Activated T-helper 1 cell treated with anti-CD3 and anti-CD28 coated beads, Interleukin-12 subunit alpha, Interleukin-12 subunit beta, Interleukin-2, Interleukin-4 antibody, amounts not matched to agents 30 ng/mL and 10 ng/mL and 1 ng/mL, durations not matched to agents 14 hours and 24 hours and 36 hours (primary cell): ENCODE measurements around the gene KRTAP10-10. TPM values are rescaled to one million over a fixed set of nuclear protein-coding genes. Genes with fewer than 3 reads are reported as not detected.
A peak's percentile ranks its signal among the peaks of the same experiment; 100 is the strongest.

Experiments
- DNase-seq: peaks from one replicate; pipeline ENCODE4 v3.0.0; 2021; ENCODE audit warnings: low spot score
- H3K27ac Mint-ChIP-seq: one replicate; pipeline ENCODE4 v1.8.0; 2021; ENCODE audit warnings: mild to moderate bottlenecking, mixed read lengths
- H3K27me3 Mint-ChIP-seq: one replicate; pipeline ENCODE4 v1.8.0; 2022; ENCODE audit warnings: mild to moderate bottlenecking, moderate library complexity, mixed read lengths; ENCODE audit not compliant: insufficient read depth
- H3K36me3 Mint-ChIP-seq: one replicate; pipeline ENCODE4 v1.8.0; 2021; ENCODE audit warnings: low read depth, mixed read lengths
- H3K4me1 Mint-ChIP-seq: one replicate; pipeline ENCODE4 v1.8.0; 2021; ENCODE audit warnings: low read depth, mixed read lengths
- H3K4me3 Mint-ChIP-seq: one replicate; pipeline ENCODE4 v1.8.0; 2021; ENCODE audit warnings: mild to moderate bottlenecking, moderate library complexity, mixed read lengths
- H3K9me3 Mint-ChIP-seq: one replicate; pipeline ENCODE4 v1.8.0; 2021; ENCODE audit warnings: mixed read lengths
- intact Hi-C: fragments of 100-400 bp; cut with micrococcal nuclease; formaldehyde crosslinking; loops from one replicate; pipeline ENCODE4 v1.15.1; 2024
- total RNA-seq: library from RNA; stranded (reverse); gene quantifications from 2 replicates; pipeline ENCODE4 v1.2.3, GENCODE V29; 2022

Gene KRTAP10-10
- total RNA-seq, 1 donor from 2014 or later = not detected

DNA sequence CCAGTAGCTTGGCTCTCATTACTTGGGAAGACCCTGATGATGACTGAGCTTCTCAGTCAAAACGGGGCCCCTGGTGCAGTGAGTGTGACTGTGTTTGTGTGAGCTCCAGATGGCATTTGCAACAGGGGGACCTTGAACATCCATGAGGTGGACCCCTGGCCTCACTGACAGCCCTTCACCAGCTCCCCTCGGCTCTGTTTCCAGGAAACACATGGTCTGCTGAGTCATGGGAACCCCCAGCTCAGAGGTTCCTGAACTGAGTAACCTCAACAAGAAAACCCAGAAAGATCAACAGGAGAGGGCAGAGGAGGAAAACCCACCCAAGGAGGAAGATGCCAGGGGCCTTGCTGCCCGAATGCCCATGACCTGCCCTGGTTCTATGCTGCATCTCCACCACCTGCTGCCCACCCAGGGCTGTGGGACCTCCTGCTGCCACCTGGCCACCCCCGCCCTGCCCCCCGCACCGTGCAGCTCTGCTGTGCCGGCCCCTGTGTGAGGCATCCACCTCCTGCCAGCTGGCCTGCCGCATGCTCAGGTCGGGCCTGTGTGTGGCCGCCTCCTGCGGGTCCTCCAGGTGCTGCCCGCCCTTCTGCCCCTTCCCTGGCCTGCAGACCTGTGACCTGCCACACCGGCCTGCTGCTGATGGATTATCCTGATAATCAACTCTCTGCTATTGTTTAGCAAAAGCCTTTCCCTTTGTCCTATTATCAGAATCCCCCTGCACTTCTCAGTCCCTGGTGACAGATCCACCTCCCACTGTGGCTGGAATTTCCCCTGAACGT, 49.0 kb downstream of the KRTAP10-10 start:
- Mint-ChIP-seq H3K9me3 (no peaks in the 10 kb centered on the region), H3K36me3 (no peaks in the 10 kb centered on the region), H3K4me1 (peaks cover 19% of the 10 kb centered on the region), H3K27ac (no peak overlapping the region), H3K27me3 (peaks cover 20% of the 10 kb centered on the region), H3K4me3 (peak overlapping the region; percentile 27)
- intact Hi-C loops = no loop called here
- no peak for DNase-seq

DNA sequence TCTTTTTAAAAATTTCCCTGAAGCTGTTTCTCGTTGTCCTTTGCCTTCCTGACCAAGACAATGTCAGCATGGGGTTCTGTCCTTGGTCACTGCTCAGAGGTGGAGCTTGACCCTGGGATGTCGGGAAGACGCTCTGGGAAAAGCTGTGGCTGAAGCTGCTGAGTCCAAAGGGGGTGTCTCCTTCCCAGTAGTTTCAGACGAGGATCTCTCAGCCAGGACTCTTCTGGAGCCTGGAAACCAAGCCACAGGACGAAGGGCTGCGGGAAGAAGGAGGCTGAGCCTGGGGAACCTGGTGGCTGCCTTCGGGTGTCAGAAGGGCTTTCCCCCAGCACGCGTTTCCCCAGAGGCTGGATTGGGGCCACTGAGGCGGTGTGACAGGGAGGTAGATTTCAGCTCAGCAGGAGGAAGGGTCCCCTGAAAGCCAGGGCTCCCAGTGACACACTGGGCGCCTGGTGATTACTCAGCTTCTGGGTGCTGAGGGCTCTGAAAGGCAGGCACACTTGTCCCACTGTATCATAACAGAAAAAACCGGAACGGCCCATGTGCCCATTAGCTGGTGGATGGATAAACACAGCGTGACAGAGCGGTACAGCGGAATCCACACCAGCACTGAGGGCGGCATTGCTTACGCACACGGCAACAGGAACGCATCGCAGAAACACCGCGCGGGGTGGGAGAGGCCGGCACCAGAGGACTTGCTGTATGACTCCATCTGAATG, 49.8 kb downstream of the KRTAP10-10 start:
- peaks cover 19% of the 10 kb centered on the region for H3K4me1 Mint-ChIP-seq
- intact Hi-C loops = no loop called here
- H3K27me3 Mint-ChIP-seq = peaks cover 21% of the 10 kb centered on the region
- no peaks in the 10 kb centered on the region for H3K36me3 Mint-ChIP-seq
- no peak overlapping the region for H3K4me3 Mint-ChIP-seq
- no peaks in the 10 kb centered on the region for H3K9me3 Mint-ChIP-seq
- DNase-seq = no peak
- H3K27ac Mint-ChIP-seq = no peak overlapping the region

DNA sequence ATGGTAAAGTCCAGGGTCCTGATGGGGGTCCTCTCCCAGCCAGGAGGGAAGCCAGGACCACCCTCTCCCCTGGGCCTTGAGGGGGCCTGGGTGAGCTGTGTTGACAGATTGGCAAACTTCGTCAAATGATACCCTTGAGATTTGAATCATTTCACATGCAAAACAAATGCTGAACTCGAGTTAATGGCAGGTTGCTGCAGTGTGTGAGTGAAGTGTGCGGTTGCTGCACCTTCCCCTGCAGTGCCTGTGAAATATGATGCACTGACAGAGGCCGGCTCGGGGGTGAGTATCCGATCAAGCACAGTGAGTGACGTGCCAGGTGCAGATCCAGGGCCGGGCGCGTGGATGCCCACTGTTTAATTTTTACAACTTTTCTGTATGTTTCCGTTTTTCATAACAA, 50.5 kb downstream of the KRTAP10-10 start:
- intact Hi-C loops = no loop called here
- DNase-seq = no peak
- Mint-ChIP-seq H3K27ac (no peak overlapping the region), H3K4me1 (peaks cover 19% of the 10 kb centered on the region), H3K27me3 (peaks cover 15% of the 10 kb centered on the region), H3K9me3 (peaks cover 4% of the 10 kb centered on the region), H3K4me3 (no peak overlapping the region), H3K36me3 (no peaks in the 10 kb centered on the region)

Other genes with a start within 250 kb of the KRTAP10-10 start
- gene LRRC3, start 181.8 kb upstream of the KRTAP10-10 start, total RNA-seq = 1.8 and 1.9 TPM in 2 replicates
- gene KRTAP10-1, start 97.2 kb upstream of the KRTAP10-10 start, total RNA-seq = not detected in 2 replicates
- not detected in 2 replicates for gene KRTAP10-2, start 85.9 kb upstream of the KRTAP10-10 start, total RNA-seq
- not detected in 2 replicates for gene KRTAP10-3, start 78.6 kb upstream of the KRTAP10-10 start, total RNA-seq
- gene KRTAP10-4, start 63.6 kb upstream of the KRTAP10-10 start, total RNA-seq = not detected in 2 replicates
- not detected in 2 replicates for gene KRTAP10-5, start 56.8 kb upstream of the KRTAP10-10 start, total RNA-seq
- not detected in 2 replicates for gene KRTAP10-6, start 44.9 kb upstream of the KRTAP10-10 start, total RNA-seq
- not detected in 2 replicates for gene KRTAP10-7, start 36.8 kb upstream of the KRTAP10-10 start, total RNA-seq
- gene KRTAP10-8, start 25.3 kb upstream of the KRTAP10-10 start, total RNA-seq = not detected in 2 replicates
- gene KRTAP10-9, start 10.3 kb upstream of the KRTAP10-10 start, total RNA-seq = not detected in 2 replicates
- not detected in 2 replicates for gene KRTAP10-11, start 9.1 kb downstream of the KRTAP10-10 start, total RNA-seq
- gene KRTAP12-4, start 17.3 kb downstream of the KRTAP10-10 start, total RNA-seq = not detected in 2 replicates
- gene KRTAP12-3, start 20.6 kb downstream of the KRTAP10-10 start, total RNA-seq = not detected in 2 replicates
- gene KRTAP12-2, start 29.6 kb downstream of the KRTAP10-10 start, total RNA-seq = not detected in 2 replicates
- not detected in 2 replicates for gene KRTAP12-1, start 44.8 kb downstream of the KRTAP10-10 start, total RNA-seq
- gene KRTAP10-12, start 59.8 kb downstream of the KRTAP10-10 start, total RNA-seq = not detected in 2 replicates
- not detected in 2 replicates for gene TSPEAR, start 74.2 kb downstream of the KRTAP10-10 start, total RNA-seq
- 137 and 151 TPM in 2 replicates for gene UBE2G2, start 164.5 kb downstream of the KRTAP10-10 start, total RNA-seq
- gene SUMO3, start 180.7 kb downstream of the KRTAP10-10 start, total RNA-seq = 86.9 and 88.6 TPM in 2 replicates
- gene PTTG1IP, start 236.3 kb downstream of the KRTAP10-10 start, total RNA-seq = 46.7 and 48.7 TPM in 2 replicates